ENCODE results near the gene NT5M.

DNA sequence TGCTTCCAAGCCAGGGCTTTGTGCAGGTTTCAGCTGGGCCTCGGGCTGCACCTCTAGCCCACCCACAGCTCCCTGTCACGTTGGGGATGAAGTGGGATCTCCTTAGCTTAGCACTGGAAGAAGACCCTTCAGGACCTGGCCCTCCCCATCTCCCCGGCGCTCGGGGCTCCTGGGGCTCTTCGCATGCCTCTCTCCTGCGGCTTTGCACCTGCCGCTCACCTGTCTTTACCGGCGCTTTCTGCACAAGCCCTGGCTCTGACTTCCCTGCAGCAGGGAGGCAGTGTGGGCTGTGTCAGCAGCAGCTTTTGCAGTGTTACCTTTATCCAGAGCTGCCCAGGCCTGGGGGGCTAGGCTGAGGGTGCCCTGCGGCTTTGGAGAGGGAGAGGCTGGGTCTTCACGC lies 52.3 kb downstream of the NT5M start:
- TF ChIP-seq, protein P1, sequence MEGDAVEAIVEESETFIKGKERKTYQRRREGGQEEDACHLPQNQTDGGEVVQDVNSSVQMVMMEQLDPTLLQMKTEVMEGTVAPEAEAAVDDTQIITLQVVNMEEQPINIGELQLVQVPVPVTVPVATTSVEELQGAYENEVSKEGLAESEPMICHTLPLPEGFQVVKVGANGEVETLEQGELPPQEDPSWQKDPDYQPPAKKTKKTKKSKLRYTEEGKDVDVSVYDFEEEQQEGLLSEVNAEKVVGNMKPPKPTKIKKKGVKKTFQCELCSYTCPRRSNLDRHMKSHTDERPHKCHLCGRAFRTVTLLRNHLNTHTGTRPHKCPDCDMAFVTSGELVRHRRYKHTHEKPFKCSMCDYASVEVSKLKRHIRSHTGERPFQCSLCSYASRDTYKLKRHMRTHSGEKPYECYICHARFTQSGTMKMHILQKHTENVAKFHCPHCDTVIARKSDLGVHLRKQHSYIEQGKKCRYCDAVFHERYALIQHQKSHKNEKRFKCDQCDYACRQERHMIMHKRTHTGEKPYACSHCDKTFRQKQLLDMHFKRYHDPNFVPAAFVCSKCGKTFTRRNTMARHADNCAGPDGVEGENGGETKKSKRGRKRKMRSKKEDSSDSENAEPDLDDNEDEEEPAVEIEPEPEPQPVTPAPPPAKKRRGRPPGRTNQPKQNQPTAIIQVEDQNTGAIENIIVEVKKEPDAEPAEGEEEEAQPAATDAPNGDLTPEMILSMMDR (IDR thresholded peaks at IDR 0.05) = no peak
- TF ChIP-seq POLR2A (IDR thresholded peaks at IDR 0.05) = no peak
